Activated effector memory CD4-positive, alpha-beta T cell treated with anti-CD3 and anti-CD28 coated beads, Interleukin-2, amount 50 U/mL, for 16 hours (primary cell): ENCODE measurements around the gene CRB1.

ENCODE experiments used
- DNase-seq: peaks from one replicate; pipeline ENCODE4 v3.0.0-alpha.2; 2020

The CRB1 gene

GRCh38 chr1:197304638-197305200, 36.7 kb downstream of the CRB1 start:
- no peak for DNase-seq

GRCh38 chr1:197305925-197306324, 37.9 kb downstream of the CRB1 start:
- no peak for DNase-seq

GRCh38 chr1:197306381-197307062, 38.5 kb downstream of the CRB1 start:
- DNase-seq, result no peak

- no peak for DNase-seq
These were observed 39.1 kb downstream of the CRB1 start for GRCh38 chr1:197307136-197307535.

GRCh38 chr1:197307551-197307950, 39.5 kb downstream of the CRB1 start:
- no peak for DNase-seq

GRCh38 chr1:197311081-197311480, 43.0 kb downstream of the CRB1 start:
- no peak for DNase-seq

- DNase-seq, result no peak
These were observed 44.1 kb downstream of the CRB1 start for GRCh38 chr1:197312163-197312562.

- no peak for DNase-seq
These were observed 45.7 kb downstream of the CRB1 start for GRCh38 chr1:197313713-197314112.

- DNase-seq, result no peak
These were observed 46.6 kb downstream of the CRB1 start for GRCh38 chr1:197314682-197315081.

GRCh38 chr1:197319631-197320030, 51.6 kb downstream of the CRB1 start:
- DNase-seq, result no peak

- no peak for DNase-seq
These were observed 53.0 kb downstream of the CRB1 start for GRCh38 chr1:197320991-197321531.

- DNase-seq, result no peak
These were observed 53.8 kb downstream of the CRB1 start for GRCh38 chr1:197321811-197322210.

GRCh38 chr1:197327776-197328364, 59.8 kb downstream of the CRB1 start:
- no peak for DNase-seq

- DNase-seq, result no peak
These were observed 62.2 kb downstream of the CRB1 start for GRCh38 chr1:197330213-197330612.

GRCh38 chr1:197331565-197331964, 63.5 kb downstream of the CRB1 start:
- DNase-seq, result no peak

GRCh38 chr1:197333041-197333440, 65.0 kb downstream of the CRB1 start:
- DNase-seq, result no peak

GRCh38 chr1:197336571-197336970, 68.5 kb downstream of the CRB1 start:
- DNase-seq, result no peak

GRCh38 chr1:197339106-197340060, 71.3 kb downstream of the CRB1 start:
- DNase-seq, result no peak

- DNase-seq, result no peak
These were observed 73.6 kb downstream of the CRB1 start for GRCh38 chr1:197341626-197342025.

GRCh38 chr1:197342044-197342565, 74.1 kb downstream of the CRB1 start:
- no peak for DNase-seq

GRCh38 chr1:197342669-197343068, 74.6 kb downstream of the CRB1 start:
- DNase-seq, result no peak

GRCh38 chr1:197343663-197344273, 75.7 kb downstream of the CRB1 start:
- DNase-seq, result no peak
